Smooth muscle cell (in vitro differentiated cells): ENCODE measurements around the gene NUDT2. TPM values are rescaled to one million over a fixed set of nuclear protein-coding genes. Genes with fewer than 3 reads are reported as not detected.

Experiments used
- DNase-seq: peaks from one replicate; lab custom pipeline; 2025; ENCODE audit not compliant: unreplicated experiment; lab: John Stamatoyannopoulos, UW
- H2AFZ ChIP-seq: fragments of 200-600 bp; sonication (generic); 2 replicates; pipeline ENCODE4 v1.6.0; 2016; ENCODE audit warnings: antibody characterized with exemption, low read depth, mild to moderate bottlenecking
- H3F3A ChIP-seq: fragments of 200-600 bp; sonication (generic); 2 replicates; pipeline ENCODE4 v1.6.0; 2017; ENCODE audit warnings: antibody characterized with exemption, low read depth
- H3K27ac ChIP-seq: fragments of 200-600 bp; sonication (generic); 2 replicates; pipeline ENCODE4 v1.5.1; 2016; ENCODE audit warnings: low read depth, mild to moderate bottlenecking
- H3K27me3 ChIP-seq: fragments of 200-600 bp; sonication (generic); 2 replicates; pipeline ENCODE4 v1.6.1; 2016; ENCODE audit warnings: low read depth, mild to moderate bottlenecking
- H3K36me3 ChIP-seq: fragments of 200-600 bp; sonication (generic); 2 replicates; pipeline ENCODE4 v1.5.1; 2016; ENCODE audit warnings: low read depth
- H3K4me1 ChIP-seq: fragments of 200-600 bp; sonication (generic); 2 replicates; pipeline ENCODE4 v1.5.1; 2016; ENCODE audit warnings: low read depth
- H3K4me2 ChIP-seq: fragments of 200-600 bp; sonication (generic); 2 replicates; pipeline ENCODE4 v1.6.0; 2016; ENCODE audit warnings: mild to moderate bottlenecking
- H3K4me3 ChIP-seq: fragments of 200-600 bp; sonication (generic); 2 replicates; pipeline ENCODE4 v1.5.1; 2016; ENCODE audit warnings: mild to moderate bottlenecking
- H3K79me2 ChIP-seq: fragments of 200-600 bp; sonication (generic); 2 replicates; pipeline ENCODE4 v1.6.0; 2016; ENCODE audit warnings: low read depth, mild to moderate bottlenecking
- H3K9ac ChIP-seq: fragments of 200-600 bp; sonication (generic); 2 replicates; pipeline ENCODE4 v1.6.0; 2016; ENCODE audit warnings: low read depth
- H3K9me3 ChIP-seq: fragments of 200-600 bp; sonication (generic); replicated peaks from 2 replicates; pipeline ENCODE4 v1.5.1; 2016; ENCODE audit warnings: low read depth
- H4K20me1 ChIP-seq: fragments of 200-600 bp; sonication (generic); 2 replicates; pipeline ENCODE4 v1.6.0; 2016; ENCODE audit warnings: low read depth
- WGBS: methylation state at CpG from one replicate; pipeline ENCODE4 v1.1.7; 2016; ENCODE audit warnings: low lambda C conversion rate; 5-methylcytosine and 5-hydroxymethylcytosine counted together
- polyA plus RNA-seq: library from polyadenylated mRNA; unstranded; fragments of >200 nt; fragmentation: Nextera tagmentation; extraction: Ambion mirVana; gene quantifications from 2 replicates; pipeline ENCODE4 v1.2.1, GENCODE V29; 2016
- total RNA-seq: library from RNA; depleted of rRNA; stranded (reverse); fragments of >200 nt; gene quantifications from 2 replicates; pipeline ENCODE4 v1.2.3, GENCODE V29; 2014
- TF ChIP-seq, protein P1 (sequence below): fragments of 200-600 bp; sonication (generic); IDR thresholded peaks from 2 replicates; pipeline ENCODE4 v1.5.1; 2017; ENCODE audit warnings: borderline replicate concordance, mild to moderate bottlenecking, antibody characterized with exemption; ENCODE audit not compliant: insufficient read depth, poor library complexity, severe bottlenecking

Gene NUDT2
- total and polyA plus RNA-seq, 2 experiments from 2014 or later = 28.1 to 36.1 TPM

DNA sequence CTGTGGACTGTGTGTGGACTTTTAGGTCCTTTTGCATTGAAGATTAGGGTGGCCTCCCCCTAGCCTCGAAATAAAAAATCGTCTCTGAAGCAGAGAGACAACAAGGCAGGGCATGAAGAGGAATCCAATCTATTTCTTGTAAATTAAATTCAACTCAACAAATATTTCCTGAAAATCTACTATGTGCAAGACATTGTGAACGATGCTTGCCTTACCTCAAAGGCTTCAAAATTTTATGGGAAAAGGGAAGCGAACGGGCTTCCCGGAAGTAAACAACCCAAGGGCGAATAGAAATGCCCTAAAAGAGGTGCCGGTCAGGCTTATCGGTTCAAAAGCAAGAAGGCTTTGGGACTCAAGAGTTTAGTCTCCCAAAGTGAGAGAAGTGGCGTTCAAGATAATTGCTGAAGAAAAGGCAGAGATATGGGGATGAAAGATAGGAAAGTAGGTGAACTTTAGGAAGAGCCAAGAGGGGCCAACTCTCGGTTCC lies 826 bp upstream of the NUDT2 start:
- no peak for DNase-seq
- Histone ChIP-seq H2AFZ (peak overlapping the region; percentile 91), H3K27me3 (no peaks in the 10 kb centered on the region), H4K20me1 (peaks cover 6% of the 10 kb centered on the region), H3K27ac (peak overlapping the region; percentile 96), H3K36me3 (no peaks in the 10 kb centered on the region), H3K9ac (peak overlapping the region; percentile 98), H3K4me2 (peak overlapping the region; percentile 89), H3K4me1 (peaks cover 8% of the 10 kb centered on the region), H3K9me3 (no peaks in the 10 kb centered on the region), H3K79me2 (peaks cover 18% of the 10 kb centered on the region), H3F3A (peaks cover 6% of the 10 kb centered on the region), H3K4me3 (peak overlapping the region; percentile 79)
- TF ChIP-seq, protein P1, sequence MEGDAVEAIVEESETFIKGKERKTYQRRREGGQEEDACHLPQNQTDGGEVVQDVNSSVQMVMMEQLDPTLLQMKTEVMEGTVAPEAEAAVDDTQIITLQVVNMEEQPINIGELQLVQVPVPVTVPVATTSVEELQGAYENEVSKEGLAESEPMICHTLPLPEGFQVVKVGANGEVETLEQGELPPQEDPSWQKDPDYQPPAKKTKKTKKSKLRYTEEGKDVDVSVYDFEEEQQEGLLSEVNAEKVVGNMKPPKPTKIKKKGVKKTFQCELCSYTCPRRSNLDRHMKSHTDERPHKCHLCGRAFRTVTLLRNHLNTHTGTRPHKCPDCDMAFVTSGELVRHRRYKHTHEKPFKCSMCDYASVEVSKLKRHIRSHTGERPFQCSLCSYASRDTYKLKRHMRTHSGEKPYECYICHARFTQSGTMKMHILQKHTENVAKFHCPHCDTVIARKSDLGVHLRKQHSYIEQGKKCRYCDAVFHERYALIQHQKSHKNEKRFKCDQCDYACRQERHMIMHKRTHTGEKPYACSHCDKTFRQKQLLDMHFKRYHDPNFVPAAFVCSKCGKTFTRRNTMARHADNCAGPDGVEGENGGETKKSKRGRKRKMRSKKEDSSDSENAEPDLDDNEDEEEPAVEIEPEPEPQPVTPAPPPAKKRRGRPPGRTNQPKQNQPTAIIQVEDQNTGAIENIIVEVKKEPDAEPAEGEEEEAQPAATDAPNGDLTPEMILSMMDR = no peak
- 3% methylated on average over 11 of the region's 11 CpGs for WGBS

DNA sequence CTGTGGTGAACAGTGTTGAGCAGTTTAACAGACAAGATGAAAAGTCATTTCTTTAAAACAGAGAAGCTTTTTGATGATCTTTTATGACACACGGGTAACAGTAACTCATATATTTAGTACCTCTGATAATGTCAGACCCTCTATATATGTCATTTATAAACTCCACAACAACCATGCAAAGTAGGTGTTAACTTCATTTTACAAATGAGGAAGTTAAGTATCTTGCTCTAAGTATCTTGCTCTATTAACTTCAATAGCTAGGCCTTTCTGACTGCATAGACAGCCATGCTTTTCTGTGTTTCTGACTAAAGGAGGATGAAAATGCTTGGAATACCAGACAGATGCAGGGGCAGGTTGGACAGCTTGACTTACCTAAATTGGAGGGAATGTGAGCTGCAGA lies 1.8 kb downstream of the NUDT2 start:
- WGBS = 91% methylated on average over 1 of the region's 1 CpG
- peaks cover 28% of the 10 kb centered on the region for H4K20me1 ChIP-seq
- peaks cover 26% of the 10 kb centered on the region for H3K79me2 ChIP-seq
- H3K27me3 ChIP-seq = no peaks in the 10 kb centered on the region
- H3K36me3 ChIP-seq = no peaks in the 10 kb centered on the region
- H2AFZ ChIP-seq = no peak overlapping the region
- no peak overlapping the region for H3K4me3 ChIP-seq
- H3K27ac ChIP-seq = no peak overlapping the region
- no peak for DNase-seq
- H3K4me2 ChIP-seq = no peak overlapping the region
- peaks cover 12% of the 10 kb centered on the region for H3K4me1 ChIP-seq
- no peaks in the 10 kb centered on the region for H3K9me3 ChIP-seq
- H3F3A ChIP-seq = peaks cover 6% of the 10 kb centered on the region
- H3K9ac ChIP-seq = no peak overlapping the region
- TF ChIP-seq, protein P1 = no peak

DNA sequence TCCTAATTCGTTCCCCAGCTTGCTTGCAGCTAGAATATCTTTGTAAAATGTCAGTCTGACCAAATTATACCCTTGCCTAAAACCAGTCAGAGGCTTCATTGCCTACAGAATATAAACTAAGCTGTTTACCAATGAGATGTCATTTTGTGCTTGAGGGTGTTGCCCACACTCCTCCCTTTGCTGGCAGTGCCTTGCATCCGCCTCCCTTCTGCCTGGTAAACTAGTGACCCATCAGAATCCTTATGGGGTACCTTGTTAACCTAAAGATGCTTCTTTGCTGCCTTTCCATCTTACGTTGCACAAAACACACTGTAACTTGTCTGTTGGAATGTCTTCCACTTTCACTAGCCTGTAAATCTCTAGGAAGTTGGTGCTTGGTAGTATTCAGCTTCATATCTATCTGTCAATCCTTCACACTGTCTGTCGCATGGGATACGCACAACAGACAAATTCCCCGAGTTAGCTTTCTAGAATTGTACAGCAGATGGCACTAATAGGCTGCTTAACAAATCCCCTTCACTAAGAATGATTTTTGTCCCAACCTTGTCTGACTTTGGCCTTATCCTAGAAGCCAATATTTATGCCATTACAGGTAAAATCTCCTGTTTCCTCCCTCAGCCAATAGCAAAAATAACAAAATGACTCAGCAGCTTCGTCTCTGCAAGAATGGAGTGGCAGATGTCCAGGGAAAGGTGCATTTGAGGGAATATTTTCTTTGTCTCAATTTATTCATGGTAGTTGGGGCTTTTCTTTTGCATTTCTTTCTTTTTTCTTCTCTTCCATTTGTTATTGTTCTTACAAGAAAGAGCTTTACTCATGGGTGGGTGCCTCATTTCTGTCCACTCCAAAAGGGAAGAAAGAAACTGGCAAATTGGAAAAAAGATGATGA lies 3.0 kb downstream of the NUDT2 start:
- DNase-seq = no peak
- WGBS = 58% methylated on average over 7 of the region's 7 CpGs
- peaks cover 21% of the 10 kb centered on the region for H3K79me2 ChIP-seq

More for the DNA sequence above, 3.0 kb downstream of the NUDT2 start:
- no peak overlapping the region for H2AFZ ChIP-seq
- peaks cover 6% of the 10 kb centered on the region for H3F3A ChIP-seq
- no peak overlapping the region for H3K27ac ChIP-seq
- no peaks in the 10 kb centered on the region for H3K27me3 ChIP-seq
- no peak overlapping the region for H3K4me3 ChIP-seq
- no peak overlapping the region for H3K4me2 ChIP-seq
- peaks cover 12% of the 10 kb centered on the region for H3K4me1 ChIP-seq
- TF ChIP-seq, protein P1 = peak; percentile 49
- H3K9ac ChIP-seq = no peak overlapping the region
- H4K20me1 ChIP-seq = peaks cover 38% of the 10 kb centered on the region
- H3K9me3 ChIP-seq = no peaks in the 10 kb centered on the region
- H3K36me3 ChIP-seq = no peaks in the 10 kb centered on the region
